HepG2 (cell line): ENCODE measurements around the gene ACOT8. TPM values are rescaled to one million over a fixed set of nuclear protein-coding genes. Genes with fewer than 3 reads are reported as not detected.

Experiments used
- KDM5A ChIP-seq: fragments of 200-600 bp; sonication (generic); IDR thresholded peaks from 2 replicates; pipeline ENCODE4 v1.7.0; 2018; ENCODE audit warnings: antibody characterized with exemption, mild to moderate bottlenecking, low read length, borderline replicate concordance
- MXD4 ChIP-seq: IDR thresholded peaks from 2 replicates; pipeline ENCODE4 v1.6.1; 2016; ENCODE audit warnings: mild to moderate bottlenecking, missing biosample characterization, missing genetic modification reagents
- PAWR ChIP-seq: sonication (generic); formaldehyde crosslinking; IDR thresholded peaks from 2 replicates; pipeline ENCODE4 v1.4.0; 2020; ENCODE audit warnings: missing genetic modification reagents, mild to moderate bottlenecking, borderline replicate concordance
- PCBP1 ChIP-seq: fragments of 200-400 bp; formaldehyde crosslinking; IDR thresholded peaks from 2 replicates; pipeline ENCODE4 v1.6.1; 2017; ENCODE audit warnings: mild to moderate bottlenecking, low read depth, low read length, borderline replicate concordance
- REXO4 ChIP-seq: sonication (generic); formaldehyde crosslinking; IDR thresholded peaks from 2 replicates; pipeline ENCODE4 v1.8.0; 2022; ENCODE audit warnings: missing genetic modification reagents, mild to moderate bottlenecking, borderline replicate concordance
- RFXAP ChIP-seq: sonication (generic); formaldehyde crosslinking; IDR thresholded peaks from 2 replicates; pipeline ENCODE4 v1.4.0; 2020; ENCODE audit warnings: missing genetic modification reagents, borderline replicate concordance
- RXRB ChIP-seq: IDR thresholded peaks from 2 replicates; pipeline ENCODE4 v1.6.1; 2016; ENCODE audit warnings: borderline replicate concordance, missing genetic modification reagents, missing compliant biosample characterization
- ZBTB20 ChIP-seq: sonication (generic); formaldehyde crosslinking; IDR thresholded peaks from 2 replicates; pipeline ENCODE4 v1.8.1; 2023; ENCODE audit warnings: missing genetic modification reagents, low read depth, mild to moderate bottlenecking, borderline replicate concordance
- ZSCAN21 ChIP-seq: sonication (generic); formaldehyde crosslinking; IDR thresholded peaks from 2 replicates; pipeline ENCODE4 v1.8.0; 2022; ENCODE audit warnings: mild to moderate bottlenecking, missing genetic modification reagents, moderate library complexity, borderline replicate concordance
- polyA plus RNA-seq, 8 experiments: library from polyadenylated mRNA; depleted of rRNA in 3 of 8; stranded (reverse) in 7 of 8; unstranded in 1 of 8; fragments of >200 nt; fragmentation: Illumina TruSeq in 4 of 8; extraction: Trizol in 4 of 8; gene quantifications; 2 replicates each; pipeline versions ENCODE4 v1.2.1 to v1.2.3, GENCODE V29; 2011 to 2016; ENCODE audit warnings: low read depth in 4 of 8, missing spikeins in 1 of 8, mixed read lengths in 1 of 8; ENCODE audit not compliant: insufficient read depth in 1 of 8
- total RNA-seq, 5 experiments: library from RNA; depleted of rRNA; stranded (reverse); fragments of >200 nt; fragmentation: Illumina TruSeq; extraction: Trizol; gene quantifications; 2 replicates each; pipeline ENCODE4 v1.2.3, GENCODE V29; 2016; ENCODE audit warnings: low read depth in 1 of 5
- TF ChIP-seq, protein P1 (sequence below): sonication (generic); formaldehyde crosslinking; IDR thresholded peaks from 2 replicates; pipeline ENCODE4 v1.4.0; 2020; ENCODE audit warnings: missing genetic modification reagents; ENCODE audit errors: not compliant biosample characterization
- TF ChIP-seq, protein P2 (sequence below): sonication (generic); formaldehyde crosslinking; IDR thresholded peaks from 2 replicates; pipeline ENCODE4 v1.5.1; 2020; ENCODE audit warnings: mild to moderate bottlenecking, missing genetic modification reagents, borderline replicate concordance
- TF ChIP-seq, protein P3 (sequence below): sonication (generic); formaldehyde crosslinking; IDR thresholded peaks from 2 replicates; pipeline ENCODE4 v1.4.0; 2020; ENCODE audit warnings: missing genetic modification reagents, borderline replicate concordance
- TF ChIP-seq, protein P4 (sequence below): conservative IDR thresholded peaks from 2 replicates; pipeline ENCODE4 v1.6.1; 2018; ENCODE audit warnings: missing genetic modification reagents

The ACOT8 gene
- total and polyA plus RNA-seq, 2 of the 13 experiments (the other 11 are each of a cell fraction or from before 2014, with no cell fraction given), result 31.4 to 45.5 TPM

DNA sequence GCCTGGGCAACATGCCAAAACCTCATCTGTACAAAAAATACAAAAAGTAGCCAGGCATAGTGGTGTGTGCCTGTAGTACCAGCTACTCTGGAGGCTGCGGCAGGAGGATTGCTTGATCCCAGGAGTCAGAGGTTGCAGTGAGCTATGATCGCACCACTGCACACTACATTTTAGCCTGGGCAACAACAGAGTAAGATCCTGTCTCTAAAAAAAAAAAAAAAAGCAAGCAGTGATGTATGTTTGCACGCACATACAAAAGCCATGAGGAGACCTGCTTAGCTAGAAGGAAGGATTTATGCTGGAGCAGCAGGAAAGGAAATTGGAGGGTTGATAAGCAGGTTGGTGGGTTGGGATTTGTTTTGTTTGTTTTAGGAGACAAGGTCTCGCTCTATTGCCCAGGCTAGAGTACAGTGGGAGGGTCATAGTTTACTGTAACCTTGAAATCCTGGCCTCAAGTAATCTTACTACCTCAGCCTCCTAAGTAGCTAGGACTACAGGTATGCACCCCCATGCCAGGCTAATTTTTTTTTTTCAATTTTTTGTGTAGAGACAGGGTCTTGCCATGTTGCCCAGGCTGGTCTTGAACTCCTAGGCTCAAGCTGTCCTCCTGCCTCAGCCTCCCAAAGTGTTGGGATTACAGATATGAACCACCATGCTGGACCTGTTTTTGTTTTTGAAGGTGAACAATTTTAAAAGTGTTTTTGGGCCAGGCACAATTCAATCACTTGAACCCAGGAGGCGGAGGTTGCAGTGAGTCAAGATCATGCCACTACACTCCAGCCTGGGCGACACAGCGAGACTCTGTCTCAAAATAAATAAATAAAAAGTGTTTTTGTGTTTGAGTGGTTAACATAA, 4.3 kb upstream of the ACOT8 start (continued):
- no peak for TF ChIP-seq ZBTB20 (CRISPR knock-in tag)
- no peak for TF ChIP-seq KDM5A
- TF ChIP-seq PCBP1, result no peak
- no peak for TF ChIP-seq ZSCAN21 (CRISPR knock-in tag)
- TF ChIP-seq, protein P1, sequence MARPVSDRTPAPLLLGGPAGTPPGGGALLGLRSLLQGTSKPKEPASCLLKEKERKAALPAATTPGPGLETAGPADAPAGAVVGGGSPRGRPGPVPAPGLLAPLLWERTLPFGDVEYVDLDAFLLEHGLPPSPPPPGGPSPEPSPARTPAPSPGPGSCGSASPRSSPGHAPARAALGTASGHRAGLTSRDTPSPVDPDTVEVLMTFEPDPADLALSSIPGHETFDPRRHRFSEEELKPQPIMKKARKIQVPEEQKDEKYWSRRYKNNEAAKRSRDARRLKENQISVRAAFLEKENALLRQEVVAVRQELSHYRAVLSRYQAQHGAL, result no peak
- no peak for TF ChIP-seq RFXAP (CRISPR knock-in tag)
- TF ChIP-seq, protein P2, sequence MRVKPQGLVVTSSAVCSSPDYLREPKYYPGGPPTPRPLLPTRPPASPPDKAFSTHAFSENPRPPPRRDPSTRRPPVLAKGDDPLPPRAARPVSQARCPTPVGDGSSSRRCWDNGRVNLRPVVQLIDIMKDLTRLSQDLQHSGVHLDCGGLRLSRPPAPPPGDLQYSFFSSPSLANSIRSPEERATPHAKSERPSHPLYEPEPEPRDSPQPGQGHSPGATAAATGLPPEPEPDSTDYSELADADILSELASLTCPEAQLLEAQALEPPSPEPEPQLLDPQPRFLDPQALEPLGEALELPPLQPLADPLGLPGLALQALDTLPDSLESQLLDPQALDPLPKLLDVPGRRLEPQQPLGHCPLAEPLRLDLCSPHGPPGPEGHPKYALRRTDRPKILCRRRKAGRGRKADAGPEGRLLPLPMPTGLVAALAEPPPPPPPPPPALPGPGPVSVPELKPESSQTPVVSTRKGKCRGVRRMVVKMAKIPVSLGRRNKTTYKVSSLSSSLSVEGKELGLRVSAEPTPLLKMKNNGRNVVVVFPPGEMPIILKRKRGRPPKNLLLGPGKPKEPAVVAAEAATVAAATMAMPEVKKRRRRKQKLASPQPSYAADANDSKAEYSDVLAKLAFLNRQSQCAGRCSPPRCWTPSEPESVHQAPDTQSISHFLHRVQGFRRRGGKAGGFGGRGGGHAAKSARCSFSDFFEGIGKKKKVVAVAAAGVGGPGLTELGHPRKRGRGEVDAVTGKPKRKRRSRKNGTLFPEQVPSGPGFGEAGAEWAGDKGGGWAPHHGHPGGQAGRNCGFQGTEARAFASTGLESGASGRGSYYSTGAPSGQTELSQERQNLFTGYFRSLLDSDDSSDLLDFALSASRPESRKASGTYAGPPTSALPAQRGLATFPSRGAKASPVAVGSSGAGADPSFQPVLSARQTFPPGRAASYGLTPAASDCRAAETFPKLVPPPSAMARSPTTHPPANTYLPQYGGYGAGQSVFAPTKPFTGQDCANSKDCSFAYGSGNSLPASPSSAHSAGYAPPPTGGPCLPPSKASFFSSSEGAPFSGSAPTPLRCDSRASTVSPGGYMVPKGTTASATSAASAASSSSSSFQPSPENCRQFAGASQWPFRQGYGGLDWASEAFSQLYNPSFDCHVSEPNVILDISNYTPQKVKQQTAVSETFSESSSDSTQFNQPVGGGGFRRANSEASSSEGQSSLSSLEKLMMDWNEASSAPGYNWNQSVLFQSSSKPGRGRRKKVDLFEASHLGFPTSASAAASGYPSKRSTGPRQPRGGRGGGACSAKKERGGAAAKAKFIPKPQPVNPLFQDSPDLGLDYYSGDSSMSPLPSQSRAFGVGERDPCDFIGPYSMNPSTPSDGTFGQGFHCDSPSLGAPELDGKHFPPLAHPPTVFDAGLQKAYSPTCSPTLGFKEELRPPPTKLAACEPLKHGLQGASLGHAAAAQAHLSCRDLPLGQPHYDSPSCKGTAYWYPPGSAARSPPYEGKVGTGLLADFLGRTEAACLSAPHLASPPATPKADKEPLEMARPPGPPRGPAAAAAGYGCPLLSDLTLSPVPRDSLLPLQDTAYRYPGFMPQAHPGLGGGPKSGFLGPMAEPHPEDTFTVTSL, result no peak; the same call in 1 of the 2 replicates
- TF ChIP-seq, protein P3, sequence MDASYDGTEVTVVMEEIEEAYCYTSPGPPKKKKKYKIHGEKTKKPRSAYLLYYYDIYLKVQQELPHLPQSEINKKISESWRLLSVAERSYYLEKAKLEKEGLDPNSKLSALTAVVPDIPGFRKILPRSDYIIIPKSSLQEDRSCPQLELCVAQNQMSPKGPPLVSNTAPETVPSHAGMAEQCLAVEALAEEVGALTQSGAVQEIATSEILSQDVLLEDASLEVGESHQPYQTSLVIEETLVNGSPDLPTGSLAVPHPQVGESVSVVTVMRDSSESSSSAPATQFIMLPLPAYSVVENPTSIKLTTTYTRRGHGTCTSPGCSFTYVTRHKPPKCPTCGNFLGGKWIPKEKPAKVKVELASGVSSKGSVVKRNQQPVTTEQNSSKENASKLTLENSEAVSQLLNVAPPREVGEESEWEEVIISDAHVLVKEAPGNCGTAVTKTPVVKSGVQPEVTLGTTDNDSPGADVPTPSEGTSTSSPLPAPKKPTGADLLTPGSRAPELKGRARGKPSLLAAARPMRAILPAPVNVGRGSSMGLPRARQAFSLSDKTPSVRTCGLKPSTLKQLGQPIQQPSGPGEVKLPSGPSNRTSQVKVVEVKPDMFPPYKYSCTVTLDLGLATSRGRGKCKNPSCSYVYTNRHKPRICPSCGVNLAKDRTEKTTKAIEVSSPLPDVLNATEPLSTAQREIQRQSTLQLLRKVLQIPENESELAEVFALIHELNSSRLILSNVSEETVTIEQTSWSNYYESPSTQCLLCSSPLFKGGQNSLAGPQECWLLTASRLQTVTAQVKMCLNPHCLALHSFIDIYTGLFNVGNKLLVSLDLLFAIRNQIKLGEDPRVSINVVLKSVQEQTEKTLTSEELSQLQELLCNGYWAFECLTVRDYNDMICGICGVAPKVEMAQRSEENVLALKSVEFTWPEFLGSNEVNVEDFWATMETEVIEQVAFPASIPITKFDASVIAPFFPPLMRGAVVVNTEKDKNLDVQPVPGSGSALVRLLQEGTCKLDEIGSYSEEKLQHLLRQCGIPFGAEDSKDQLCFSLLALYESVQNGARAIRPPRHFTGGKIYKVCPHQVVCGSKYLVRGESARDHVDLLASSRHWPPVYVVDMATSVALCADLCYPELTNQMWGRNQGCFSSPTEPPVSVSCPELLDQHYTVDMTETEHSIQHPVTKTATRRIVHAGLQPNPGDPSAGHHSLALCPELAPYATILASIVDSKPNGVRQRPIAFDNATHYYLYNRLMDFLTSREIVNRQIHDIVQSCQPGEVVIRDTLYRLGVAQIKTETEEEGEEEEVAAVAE, result no peak
- no peak for TF ChIP-seq REXO4 (CRISPR knock-in tag)
- TF ChIP-seq RXRB (CRISPR knock-in tag), result no peak
- TF ChIP-seq, protein P4, sequence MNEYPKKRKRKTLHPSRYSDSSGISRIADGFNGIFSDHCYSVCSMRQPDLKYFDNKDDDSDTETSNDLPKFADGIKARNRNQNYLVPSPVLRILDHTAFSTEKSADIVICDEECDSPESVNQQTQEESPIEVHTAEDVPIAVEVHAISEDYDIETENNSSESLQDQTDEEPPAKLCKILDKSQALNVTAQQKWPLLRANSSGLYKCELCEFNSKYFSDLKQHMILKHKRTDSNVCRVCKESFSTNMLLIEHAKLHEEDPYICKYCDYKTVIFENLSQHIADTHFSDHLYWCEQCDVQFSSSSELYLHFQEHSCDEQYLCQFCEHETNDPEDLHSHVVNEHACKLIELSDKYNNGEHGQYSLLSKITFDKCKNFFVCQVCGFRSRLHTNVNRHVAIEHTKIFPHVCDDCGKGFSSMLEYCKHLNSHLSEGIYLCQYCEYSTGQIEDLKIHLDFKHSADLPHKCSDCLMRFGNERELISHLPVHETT (CRISPR knock-in tag), result no peak
- TF ChIP-seq MXD4, result no peak
- no peak for TF ChIP-seq PAWR (CRISPR knock-in tag)
